NB4 (cell line): ENCODE data around the gene RALB.

Experiments
- MYC ChIP-seq: IDR thresholded peaks from 2 replicates; pipeline ENCODE4 v1.6.1; 2011; ENCODE audit warnings: low read depth, low read length
- POLR2A ChIP-seq: IDR thresholded peaks from 2 replicates; pipeline ENCODE4 v1.6.1; 2011; ENCODE audit warnings: mild to moderate bottlenecking; ENCODE audit not compliant: insufficient read length; ENCODE audit errors: extremely low read depth
- TF ChIP-seq, protein P1 (sequence below): IDR thresholded peaks from one replicate; pipeline ENCODE4 v1.5.1; 2012; ENCODE audit warnings: low read depth, low read length
- TF ChIP-seq, protein P2 (sequence below): IDR thresholded peaks from 2 replicates; pipeline ENCODE4 v1.6.1; 2011; ENCODE audit warnings: low read depth, low read length

GRCh38 chr2:120219766-120220165 is 32.9 kb upstream of the RALB start:
- TF ChIP-seq, protein P1, sequence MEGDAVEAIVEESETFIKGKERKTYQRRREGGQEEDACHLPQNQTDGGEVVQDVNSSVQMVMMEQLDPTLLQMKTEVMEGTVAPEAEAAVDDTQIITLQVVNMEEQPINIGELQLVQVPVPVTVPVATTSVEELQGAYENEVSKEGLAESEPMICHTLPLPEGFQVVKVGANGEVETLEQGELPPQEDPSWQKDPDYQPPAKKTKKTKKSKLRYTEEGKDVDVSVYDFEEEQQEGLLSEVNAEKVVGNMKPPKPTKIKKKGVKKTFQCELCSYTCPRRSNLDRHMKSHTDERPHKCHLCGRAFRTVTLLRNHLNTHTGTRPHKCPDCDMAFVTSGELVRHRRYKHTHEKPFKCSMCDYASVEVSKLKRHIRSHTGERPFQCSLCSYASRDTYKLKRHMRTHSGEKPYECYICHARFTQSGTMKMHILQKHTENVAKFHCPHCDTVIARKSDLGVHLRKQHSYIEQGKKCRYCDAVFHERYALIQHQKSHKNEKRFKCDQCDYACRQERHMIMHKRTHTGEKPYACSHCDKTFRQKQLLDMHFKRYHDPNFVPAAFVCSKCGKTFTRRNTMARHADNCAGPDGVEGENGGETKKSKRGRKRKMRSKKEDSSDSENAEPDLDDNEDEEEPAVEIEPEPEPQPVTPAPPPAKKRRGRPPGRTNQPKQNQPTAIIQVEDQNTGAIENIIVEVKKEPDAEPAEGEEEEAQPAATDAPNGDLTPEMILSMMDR, result no peak
- no peak for TF ChIP-seq POLR2A
- TF ChIP-seq MYC, result no peak
- TF ChIP-seq, protein P2, sequence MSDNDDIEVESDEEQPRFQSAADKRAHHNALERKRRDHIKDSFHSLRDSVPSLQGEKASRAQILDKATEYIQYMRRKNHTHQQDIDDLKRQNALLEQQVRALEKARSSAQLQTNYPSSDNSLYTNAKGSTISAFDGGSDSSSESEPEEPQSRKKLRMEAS, result no peak
